Peyer's patch (tissue), 4 donors: ENCODE results near the gene SLN. TPM values are rescaled to one million over a fixed set of nuclear protein-coding genes. Genes with fewer than 3 reads are reported as not detected.

Experiments
- DNase-seq, 3 donors: peaks; one replicate each; pipeline ENCODE4 v3.0.0-alpha.2; 2017 to 2019
- H3K27ac ChIP-seq, 4 donors: fragments of 200-600 bp; sonication (generic); one replicate each; pipeline ENCODE4 v1.5.1; 2016 to 2019
- H3K27me3 ChIP-seq, 2 donors: fragments of 200-600 bp; sonication (generic); one replicate each; pipeline ENCODE4 v1.5.1; 2019
- H3K36me3 ChIP-seq, 3 donors: fragments of 200-600 bp; sonication (generic); one replicate each; pipeline ENCODE4 v1.5.1; 2016 to 2019
- H3K4me1 ChIP-seq, 4 donors: fragments of 200-600 bp; sonication (generic); one replicate each; pipeline ENCODE4 v1.5.1; 2016 to 2019
- H3K4me3 ChIP-seq, 4 donors: fragments of 200-600 bp; sonication (generic); 1 replicate in 3 of 4; 2 replicates in 1 of 4; pipeline ENCODE4 v1.5.1; 2016 to 2019; ENCODE audit warnings: mild to moderate bottlenecking in 1 of 4
- H3K9me3 ChIP-seq, 4 donors: fragments of 200-600 bp; sonication (generic); one replicate each; pipeline ENCODE4 v1.5.1; 2016 to 2019; ENCODE audit warnings: mild to moderate bottlenecking in 1 of 4
- POLR2A ChIP-seq, 2 donors: fragments of 450-650 bp; IDR thresholded peaks; one replicate each; pipeline ENCODE4 v1.5.1; 2017; ENCODE audit warnings: antibody characterized with exemption in 2 of 2, mild to moderate bottlenecking in 2 of 2, moderate library complexity in 2 of 2
- total RNA-seq, 4 donors: library from RNA; depleted of rRNA; stranded (reverse); fragments of >200 nt; gene quantifications; one replicate each; pipeline ENCODE4 v1.1.0, GENCODE V29; 2016
- TF ChIP-seq, protein P1 (sequence below), 6 experiments: fragments of 450-650 bp in 4 of 6; fragments of 200-600 bp in 2 of 6; sonication (generic) in 1 of 6; IDR thresholded peaks; one replicate each; pipeline ENCODE4 v1.5.1; 2017 to 2019; ENCODE audit warnings: antibody characterized with exemption in 6 of 6, mild to moderate bottlenecking in 3 of 6, moderate library complexity in 1 of 6

Gene SLN
- total RNA-seq, 4 donors from 2014 or later = not detected

DNA sequence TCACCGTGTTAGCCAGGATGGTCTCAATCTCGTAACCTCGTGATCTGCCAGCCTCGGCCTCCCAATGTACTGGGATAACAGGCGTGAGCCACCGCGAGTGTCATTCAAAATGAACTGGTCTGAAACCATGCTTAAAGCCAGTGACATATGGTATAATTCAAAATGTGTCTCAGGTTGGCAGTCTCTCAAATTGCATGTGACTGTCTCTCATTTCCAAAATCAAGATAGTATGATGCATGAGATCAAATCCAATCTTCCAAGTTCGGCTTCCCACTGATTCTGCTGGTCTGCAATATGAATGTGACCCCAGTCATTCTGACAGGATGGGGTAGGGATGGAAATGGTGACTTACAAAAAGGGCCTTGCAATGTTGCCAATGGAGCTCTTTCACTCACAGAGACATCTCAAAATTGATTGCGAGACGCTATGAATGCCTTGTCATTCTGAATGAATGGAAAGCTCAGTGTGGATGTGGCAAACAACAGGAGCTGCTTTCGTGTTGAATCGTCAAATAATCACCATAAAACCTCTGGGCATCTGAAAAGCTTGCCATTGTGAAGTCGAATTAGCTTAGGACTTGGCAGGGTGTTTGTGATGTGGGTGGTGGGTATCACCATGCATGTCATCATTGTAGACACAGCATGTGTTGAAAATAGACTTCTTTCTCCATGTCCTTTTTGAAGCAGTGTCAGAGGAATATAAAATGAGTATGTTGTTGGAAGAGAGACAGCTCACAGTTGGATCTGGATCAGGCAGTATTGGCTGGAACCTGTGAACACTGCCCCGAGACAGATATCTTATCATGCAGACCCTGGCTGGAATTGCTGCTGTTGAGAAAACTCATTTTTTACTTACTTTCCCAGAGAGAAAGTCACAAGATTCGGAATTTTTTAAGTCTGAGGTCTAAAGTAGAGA is 12.2 kb downstream of the SLN start:
- no peaks in the 10 kb centered on the region for H3K9me3 ChIP-seq
- no peaks in the 10 kb centered on the region for H3K4me1 ChIP-seq
- TF ChIP-seq, protein P1, sequence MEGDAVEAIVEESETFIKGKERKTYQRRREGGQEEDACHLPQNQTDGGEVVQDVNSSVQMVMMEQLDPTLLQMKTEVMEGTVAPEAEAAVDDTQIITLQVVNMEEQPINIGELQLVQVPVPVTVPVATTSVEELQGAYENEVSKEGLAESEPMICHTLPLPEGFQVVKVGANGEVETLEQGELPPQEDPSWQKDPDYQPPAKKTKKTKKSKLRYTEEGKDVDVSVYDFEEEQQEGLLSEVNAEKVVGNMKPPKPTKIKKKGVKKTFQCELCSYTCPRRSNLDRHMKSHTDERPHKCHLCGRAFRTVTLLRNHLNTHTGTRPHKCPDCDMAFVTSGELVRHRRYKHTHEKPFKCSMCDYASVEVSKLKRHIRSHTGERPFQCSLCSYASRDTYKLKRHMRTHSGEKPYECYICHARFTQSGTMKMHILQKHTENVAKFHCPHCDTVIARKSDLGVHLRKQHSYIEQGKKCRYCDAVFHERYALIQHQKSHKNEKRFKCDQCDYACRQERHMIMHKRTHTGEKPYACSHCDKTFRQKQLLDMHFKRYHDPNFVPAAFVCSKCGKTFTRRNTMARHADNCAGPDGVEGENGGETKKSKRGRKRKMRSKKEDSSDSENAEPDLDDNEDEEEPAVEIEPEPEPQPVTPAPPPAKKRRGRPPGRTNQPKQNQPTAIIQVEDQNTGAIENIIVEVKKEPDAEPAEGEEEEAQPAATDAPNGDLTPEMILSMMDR (IDR thresholded peaks at IDR 0.05) = no peak
- TF ChIP-seq POLR2A (IDR thresholded peaks at IDR 0.05) = no peak
- no peak overlapping the region for H3K27ac ChIP-seq
- no peaks in the 10 kb centered on the region for H3K36me3 ChIP-seq
- no peaks in the 10 kb centered on the region for H3K27me3 ChIP-seq
- H3K4me3 ChIP-seq = no peak overlapping the region
- no peak for DNase-seq

GRCh38 chr11:107697291-107697690 is 14.6 kb downstream of the SLN start:
- no peaks in the 10 kb centered on the region for H3K27me3 ChIP-seq
- TF ChIP-seq, protein P1 (IDR thresholded peaks at IDR 0.05) = no peak
- no peak for TF ChIP-seq POLR2A (IDR thresholded peaks at IDR 0.05)
- H3K4me1 ChIP-seq = no peaks in the 10 kb centered on the region

GRCh38 chr11:107696140-107696539 is 15.7 kb downstream of the SLN start:
- TF ChIP-seq, protein P1 (IDR thresholded peaks at IDR 0.05) = no peak
- no peak for TF ChIP-seq POLR2A (IDR thresholded peaks at IDR 0.05)
- Histone ChIP-seq H3K27ac (peak overlapping the region in 1 of 4 donors; percentile 12), H3K36me3 (no peaks in the 10 kb centered on the region), H3K27me3 (no peaks in the 10 kb centered on the region), H3K4me3 (no peak overlapping the region), H3K9me3 (no peaks in the 10 kb centered on the region), H3K4me1 (no peaks in the 10 kb centered on the region)
- no peak for DNase-seq

More at GRCh38 chr11:107697291-107697690, 14.6 kb downstream of the SLN start:
- Histone ChIP-seq H3K36me3 (no peaks in the 10 kb centered on the region), H3K9me3 (no peaks in the 10 kb centered on the region), H3K27ac (no peak overlapping the region), H3K4me3 (no peak overlapping the region)
- DNase-seq = no peak

DNA sequence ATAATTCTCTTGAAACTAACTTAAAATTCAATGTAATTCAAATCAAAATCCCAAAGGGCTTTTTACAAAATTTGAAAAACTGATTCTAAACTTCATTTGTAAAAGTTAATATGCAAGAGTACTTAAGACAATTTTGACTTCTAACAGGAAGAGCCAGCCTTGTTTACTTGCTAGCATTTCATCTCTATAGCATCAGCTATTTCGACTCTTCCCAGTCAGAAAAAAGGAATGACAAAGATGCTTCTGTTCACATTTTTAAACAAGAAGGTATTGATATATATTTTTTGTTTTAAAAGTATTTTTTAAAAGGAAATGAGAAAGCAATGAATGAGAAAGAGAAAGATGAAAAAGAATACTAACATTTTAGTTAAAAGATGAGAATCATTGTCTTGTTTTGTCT is 16.4 kb downstream of the SLN start:
- Histone ChIP-seq H3K36me3 (no peaks in the 10 kb centered on the region), H3K9me3 (no peaks in the 10 kb centered on the region), H3K4me3 (no peak overlapping the region), H3K4me1 (no peaks in the 10 kb centered on the region), H3K27ac (peak overlapping the region in 1 of 4 donors; percentile 12), H3K27me3 (no peaks in the 10 kb centered on the region)
- no peak for DNase-seq
- no peak for TF ChIP-seq POLR2A (IDR thresholded peaks at IDR 0.05)
- TF ChIP-seq, protein P1 (IDR thresholded peaks at IDR 0.05) = no peak

DNA sequence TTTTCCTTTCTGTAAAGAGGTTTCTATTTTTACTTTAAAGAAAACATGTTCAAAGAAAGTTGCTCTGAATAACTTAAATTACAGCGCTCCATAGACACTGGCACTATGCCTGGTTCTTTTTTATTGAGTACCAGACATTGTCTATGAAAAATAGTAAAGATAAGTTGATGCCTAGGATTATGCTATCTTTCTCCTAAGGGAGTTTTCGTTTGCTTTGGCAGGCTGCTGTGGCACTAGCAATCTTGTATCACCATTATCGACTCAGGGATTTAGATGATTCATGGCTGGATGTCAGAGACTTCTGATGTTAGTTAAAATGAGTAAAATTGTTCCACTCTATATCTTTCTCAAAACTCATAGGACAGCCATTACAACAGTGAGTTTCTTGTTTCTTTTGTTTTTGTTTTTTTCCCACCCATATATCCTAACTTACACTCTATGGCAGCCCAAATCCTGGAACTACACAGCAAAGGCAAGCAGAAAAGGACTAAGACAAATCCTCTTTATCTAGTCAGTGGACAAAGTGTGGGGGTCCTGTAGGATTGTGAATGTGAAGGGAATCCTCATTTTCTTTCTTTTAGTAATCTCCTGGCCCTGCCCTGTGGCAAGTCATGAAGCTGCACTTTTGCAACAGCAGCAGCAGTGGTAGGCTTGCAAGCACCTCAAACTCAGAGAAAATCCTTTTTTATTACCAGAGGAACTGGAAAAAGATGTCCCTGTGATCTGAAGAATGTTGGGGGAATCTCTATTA is 20.7 kb downstream of the SLN start:
- Histone ChIP-seq H3K4me3 (no peak overlapping the region), H3K27ac (no peak overlapping the region), H3K9me3 (no peaks in the 10 kb centered on the region), H3K27me3 (no peaks in the 10 kb centered on the region), H3K4me1 (no peaks in the 10 kb centered on the region), H3K36me3 (no peaks in the 10 kb centered on the region)
- no peak for DNase-seq
- TF ChIP-seq, protein P1 (IDR thresholded peaks at IDR 0.05) = no peak
- TF ChIP-seq POLR2A (IDR thresholded peaks at IDR 0.05) = no peak
